ENCODE results near the gene GNGT1. TPM values are rescaled to one million over a fixed set of nuclear protein-coding genes. Genes with fewer than 3 reads are reported as not detected.

The GNGT1 gene
- polyA plus RNA-seq, 1 donor, result not detected

- no peaks in the 10 kb centered on the region for H3K4me1 ChIP-seq (ENCODE audit: control insufficient read depth, insufficient read depth, low read length)
- DNase-seq, result no peak
- no CpG with 5 or more reads among the region's 3 CpGs for WGBS (ENCODE audit: insufficient coverage, low lambda C conversion rate)
- no peaks in the 10 kb centered on the region for H3K27me3 ChIP-seq (ENCODE audit: control insufficient read depth, insufficient read depth, low read length)
- no peaks in the 10 kb centered on the region for H3K36me3 ChIP-seq (ENCODE audit: control insufficient read depth, insufficient read depth, low read length)
- peaks cover 9% of the 10 kb centered on the region for H3K9me3 ChIP-seq (ENCODE audit: control insufficient read depth, low read depth, low read length)
- no peak overlapping the region for H3K27ac ChIP-seq (ENCODE audit: low read length)
- no peak overlapping the region for H3K4me3 ChIP-seq (ENCODE audit: low read length)
Observed at GRCh38 chr7:93883078-93883916, 23.1 kb upstream of the GNGT1 start.

GRCh38 chr7:93883917-93884345 is 22.4 kb upstream of the GNGT1 start:
- H3K4me1 ChIP-seq (ENCODE audit: control insufficient read depth, insufficient read depth, low read length), result no peaks in the 10 kb centered on the region
- no peak for DNase-seq
- H3K9me3 ChIP-seq (ENCODE audit: control insufficient read depth, low read depth, low read length), result peaks cover 9% of the 10 kb centered on the region
- H3K27ac ChIP-seq (ENCODE audit: low read length), result no peak overlapping the region
- H3K27me3 ChIP-seq (ENCODE audit: control insufficient read depth, insufficient read depth, low read length), result peaks cover 1% of the 10 kb centered on the region
- no peak overlapping the region for H3K4me3 ChIP-seq (ENCODE audit: low read length)
- H3K36me3 ChIP-seq (ENCODE audit: control insufficient read depth, insufficient read depth, low read length), result no peaks in the 10 kb centered on the region

GRCh38 chr7:93884541-93884940 is 21.8 kb upstream of the GNGT1 start:
- H3K27me3 ChIP-seq (ENCODE audit: control insufficient read depth, insufficient read depth, low read length), result peaks cover 2% of the 10 kb centered on the region

GRCh38 chr7:93889261-93889660 is 17.1 kb upstream of the GNGT1 start:
- no peak for DNase-seq
- WGBS (ENCODE audit: insufficient coverage, low lambda C conversion rate), result 100% methylated on average over 1 of the region's 3 CpGs
- Histone ChIP-seq H3K36me3 (ENCODE audit: control insufficient read depth, insufficient read depth, low read length) (no peaks in the 10 kb centered on the region), H3K4me3 (ENCODE audit: low read length) (no peak overlapping the region), H3K27me3 (ENCODE audit: control insufficient read depth, insufficient read depth, low read length) (peaks cover 22% of the 10 kb centered on the region), H3K27ac (ENCODE audit: low read length) (no peak overlapping the region), H3K4me1 (ENCODE audit: control insufficient read depth, insufficient read depth, low read length) (no peaks in the 10 kb centered on the region), H3K9me3 (ENCODE audit: control insufficient read depth, low read depth, low read length) (peaks cover 12% of the 10 kb centered on the region)

More at GRCh38 chr7:93884541-93884940, 21.8 kb upstream of the GNGT1 start:
- Histone ChIP-seq H3K4me1 (ENCODE audit: control insufficient read depth, insufficient read depth, low read length) (no peaks in the 10 kb centered on the region), H3K27ac (ENCODE audit: low read length) (no peak overlapping the region), H3K9me3 (ENCODE audit: control insufficient read depth, low read depth, low read length) (peaks cover 9% of the 10 kb centered on the region), H3K36me3 (ENCODE audit: control insufficient read depth, insufficient read depth, low read length) (no peaks in the 10 kb centered on the region), H3K4me3 (ENCODE audit: low read length) (no peak overlapping the region)
- no peak for DNase-seq
- WGBS (ENCODE audit: insufficient coverage, low lambda C conversion rate), result no CpG with 5 or more reads among the region's 1 CpG

GRCh38 chr7:93890041-93890463 is 16.3 kb upstream of the GNGT1 start:
- H3K27ac ChIP-seq (ENCODE audit: low read length), result no peak overlapping the region
- DNase-seq, result peak; percentile 20 to 59
- H3K4me1 ChIP-seq (ENCODE audit: control insufficient read depth, insufficient read depth, low read length), result no peaks in the 10 kb centered on the region
- no CpG with 5 or more reads among the region's 28 CpGs for WGBS (ENCODE audit: insufficient coverage, low lambda C conversion rate)
- peaks cover 12% of the 10 kb centered on the region for H3K9me3 ChIP-seq (ENCODE audit: control insufficient read depth, low read depth, low read length)
- H3K36me3 ChIP-seq (ENCODE audit: control insufficient read depth, insufficient read depth, low read length), result no peaks in the 10 kb centered on the region
- peak overlapping the region; percentile 51 for H3K4me3 ChIP-seq (ENCODE audit: low read length)
- H3K27me3 ChIP-seq (ENCODE audit: control insufficient read depth, insufficient read depth, low read length), result peaks cover 22% of the 10 kb centered on the region

- Histone ChIP-seq H3K27me3 (ENCODE audit: control insufficient read depth, insufficient read depth, low read length) (peaks cover 22% of the 10 kb centered on the region), H3K9me3 (ENCODE audit: control insufficient read depth, low read depth, low read length) (peaks cover 12% of the 10 kb centered on the region), H3K4me3 (ENCODE audit: low read length) (peak within 1 kb of the TSS; percentile 51), H3K4me1 (ENCODE audit: control insufficient read depth, insufficient read depth, low read length) (no peaks in the 10 kb centered on the region), H3K36me3 (ENCODE audit: control insufficient read depth, insufficient read depth, low read length) (no peaks in the 10 kb centered on the region), H3K27ac (ENCODE audit: low read length) (no peak within 1 kb of the TSS)
- no CpG with 5 or more reads among the region's 49 CpGs for WGBS (ENCODE audit: insufficient coverage, low lambda C conversion rate)
- peak; percentile 27 to 49 for DNase-seq
Observed at GRCh38 chr7:93890464-93891068, 15.8 kb upstream of the GNGT1 start, which contains the start of gene TFPI2. Gene TFPI2 (minus strand): TSS chr7:93890753. CDS start chr7:93890678, 75 bp downstream.

GRCh38 chr7:93894426-93894825 is 11.9 kb upstream of the GNGT1 start:
- Histone ChIP-seq H3K27ac (ENCODE audit: low read length) (no peak overlapping the region), H3K4me3 (ENCODE audit: low read length) (no peak overlapping the region), H3K9me3 (ENCODE audit: control insufficient read depth, low read depth, low read length) (peaks cover 3% of the 10 kb centered on the region), H3K36me3 (ENCODE audit: control insufficient read depth, insufficient read depth, low read length) (no peaks in the 10 kb centered on the region), H3K4me1 (ENCODE audit: control insufficient read depth, insufficient read depth, low read length) (peaks cover 6% of the 10 kb centered on the region), H3K27me3 (ENCODE audit: control insufficient read depth, insufficient read depth, low read length) (peaks cover 20% of the 10 kb centered on the region)
- WGBS (ENCODE audit: insufficient coverage, low lambda C conversion rate), result no CpG with 5 or more reads among the region's 1 CpG
- no peak for DNase-seq

- H3K4me3 ChIP-seq (ENCODE audit: low read length), result no peak overlapping the region
- H3K27ac ChIP-seq (ENCODE audit: low read length), result no peak overlapping the region
- no CpG with 5 or more reads among the region's 3 CpGs for WGBS (ENCODE audit: insufficient coverage, low lambda C conversion rate)
- H3K9me3 ChIP-seq (ENCODE audit: control insufficient read depth, low read depth, low read length), result peaks cover 2% of the 10 kb centered on the region
- H3K27me3 ChIP-seq (ENCODE audit: control insufficient read depth, insufficient read depth, low read length), result peaks cover 15% of the 10 kb centered on the region
- no peaks in the 10 kb centered on the region for H3K36me3 ChIP-seq (ENCODE audit: control insufficient read depth, insufficient read depth, low read length)
- H3K4me1 ChIP-seq (ENCODE audit: control insufficient read depth, insufficient read depth, low read length), result peaks cover 6% of the 10 kb centered on the region
- peak in 1 of 2 donors; percentile 14 for DNase-seq
Observed at GRCh38 chr7:93894966-93895640, 11.3 kb upstream of the GNGT1 start.

- H3K36me3 ChIP-seq (ENCODE audit: control insufficient read depth, insufficient read depth, low read length), result no peaks in the 10 kb centered on the region
- no peak for DNase-seq
- WGBS (ENCODE audit: insufficient coverage, low lambda C conversion rate), result 71% methylated on average over 1 of the region's 4 CpGs
- H3K27me3 ChIP-seq (ENCODE audit: control insufficient read depth, insufficient read depth, low read length), result peaks cover 6% of the 10 kb centered on the region
- H3K4me1 ChIP-seq (ENCODE audit: control insufficient read depth, insufficient read depth, low read length), result peaks cover 6% of the 10 kb centered on the region
- H3K9me3 ChIP-seq (ENCODE audit: control insufficient read depth, low read depth, low read length), result no peaks in the 10 kb centered on the region
- no peak overlapping the region for H3K27ac ChIP-seq (ENCODE audit: low read length)
- no peak overlapping the region for H3K4me3 ChIP-seq (ENCODE audit: low read length)
Observed at GRCh38 chr7:93895859-93896600, 10.3 kb upstream of the GNGT1 start.

GRCh38 chr7:93897680-93898079 is 8.7 kb upstream of the GNGT1 start:
- no peak for DNase-seq
- Histone ChIP-seq H3K4me1 (ENCODE audit: control insufficient read depth, insufficient read depth, low read length) (peaks cover 6% of the 10 kb centered on the region), H3K36me3 (ENCODE audit: control insufficient read depth, insufficient read depth, low read length) (no peaks in the 10 kb centered on the region), H3K9me3 (ENCODE audit: control insufficient read depth, low read depth, low read length) (no peaks in the 10 kb centered on the region), H3K27ac (ENCODE audit: low read length) (no peak overlapping the region), H3K4me3 (ENCODE audit: low read length) (no peak overlapping the region), H3K27me3 (ENCODE audit: control insufficient read depth, insufficient read depth, low read length) (no peaks in the 10 kb centered on the region)
- 86% methylated on average over 1 of the region's 2 CpGs for WGBS (ENCODE audit: insufficient coverage, low lambda C conversion rate)

All from large intestine (tissue), 3 donors.